HepG2 (cell line): Measurements from ENCODE around the gene ESPNL. TPM values are rescaled to one million over a fixed set of nuclear protein-coding genes. Genes with fewer than 3 reads are reported as not detected.

Experiments
- ATAC-seq: fragments of 200-7000 bp; cut with Tn5 transposase; 3 replicates; pipeline ENCODE4 v1.9.1; 2020; ENCODE audit warnings: mild to moderate bottlenecking, moderate library complexity
- BruUV-seq: library from RNA; stranded (reverse); fragments of 400-500 nt; replicated peaks from 2 replicates; lab custom pipeline; 2021; lab: Mats Ljungman, UMichigan
- CTCF ChIA-PET: fragments of 300-600 bp; formaldehyde crosslinking; extraction: SDS; loops from one replicate; lab custom pipeline; 2021; ENCODE audit warnings: low total read pairs, inconsistent platforms, low intra/inter-chr PET ratio; lab: Yijun Ruan, JAX
- POLR2A ChIA-PET: fragments of 350-600 bp; sonication (Branson Sonifier 250); formaldehyde crosslinking; loops from one replicate; lab custom pipeline; 2020; ENCODE audit warnings: antibody characterized with exemption, inconsistent platforms; lab: Yijun Ruan, JAX
- DNase-seq: peaks from one replicate; pipeline ENCODE4 v3.0.0-alpha.2; 2015; ENCODE audit warnings: low spot score
- FAIRE-seq: peaks from 3 replicates; lab custom pipeline; 2011; peaks lifted over from hg19 to GRCh38; lab: Jason Lieb, UNC
- H2AFZ ChIP-seq: one replicate; pipeline ENCODE4 v1.6.1; 2011; ENCODE audit warnings: low read length, inconsistent platforms
- H3K27ac ChIP-seq: fragments of 300-600 bp; 3 replicates; pipeline ENCODE4 v1.8.0; 2011; ENCODE audit warnings: mixed run types, mild to moderate bottlenecking, mixed read lengths, low read length, inconsistent platforms; ENCODE audit not compliant: insufficient read depth; ENCODE audit errors: extremely low read length
- H3K27me3 ChIP-seq, 2 experiments: fragments of 200-600 bp in 1 of 2; 2 replicates in 1 of 2; 3 replicates in 1 of 2; pipeline versions ENCODE4 v1.6.0 to v1.8.0; 2011; ENCODE audit warnings: low read length in 2 of 2, mild to moderate bottlenecking in 2 of 2, moderate library complexity in 2 of 2, inconsistent platforms in 1 of 2; ENCODE audit not compliant: insufficient read depth in 2 of 2, control insufficient read depth in 1 of 2
- H3K36me3 ChIP-seq, 2 experiments: fragments of 200-600 bp in 1 of 2; replicated peaks in 1 of 2; 2 replicates in 1 of 2; 3 replicates in 1 of 2; pipeline versions ENCODE4 v1.5.1 to v1.8.0; 2011; ENCODE audit warnings: low read length in 2 of 2, inconsistent platforms in 1 of 2; ENCODE audit not compliant: insufficient read depth in 2 of 2, control insufficient read depth in 1 of 2
- H3K4me1 ChIP-seq: 2 replicates; pipeline ENCODE4 v1.5.1; 2012; ENCODE audit warnings: low read length, inconsistent platforms; ENCODE audit not compliant: insufficient read depth
- H3K4me2 ChIP-seq: 2 replicates; pipeline ENCODE4 v1.6.0; 2011; ENCODE audit warnings: low read depth, low read length, inconsistent platforms
- H3K4me3 ChIP-seq, 3 experiments: fragments of 200-600 bp in 1 of 3; sonication (generic), shearing (Covaris generic) in 1 of 3; replicated peaks in 1 of 3; 2 replicates each; pipeline ENCODE4 v1.5.1; 2011 to 2016; ENCODE audit warnings: low read length in 3 of 3, inconsistent platforms in 2 of 3, low read depth in 2 of 3, mild to moderate bottlenecking in 2 of 3, control low read depth in 1 of 3, mixed read lengths in 1 of 3; ENCODE audit not compliant: insufficient read depth in 1 of 3
- H3K79me2 ChIP-seq: one replicate; pipeline ENCODE4 v1.6.1; 2011; ENCODE audit warnings: low read length, inconsistent platforms; ENCODE audit not compliant: insufficient read depth
- H3K9ac ChIP-seq: 2 replicates; pipeline ENCODE4 v1.6.0; 2011; ENCODE audit warnings: mild to moderate bottlenecking, low read depth, low read length, inconsistent platforms; ENCODE audit not compliant: insufficient read depth
- H3K9me3 ChIP-seq: 2 replicates; pipeline ENCODE4 v1.5.1; 2012; ENCODE audit warnings: mild to moderate bottlenecking, low read length
- H4K20me1 ChIP-seq: 2 replicates; pipeline ENCODE4 v1.6.0; 2011; ENCODE audit warnings: inconsistent platforms, mild to moderate bottlenecking, low read length, moderate library complexity; ENCODE audit not compliant: insufficient read depth
- AGO2 ChIP-seq: fragments of 200-400 bp; formaldehyde crosslinking; optimal IDR thresholded peaks from 2 replicates; pipeline ENCODE3; 2017; ENCODE audit warnings: mild to moderate bottlenecking, low read depth, low read length, moderate library complexity
- BCLAF1 ChIP-seq: fragments of 450-650 bp; IDR thresholded peaks from 2 replicates; pipeline ENCODE4 v1.6.1; 2017; ENCODE audit warnings: mild to moderate bottlenecking
- KLF13 ChIP-seq: sonication (generic); formaldehyde crosslinking; IDR thresholded peaks from 2 replicates; pipeline ENCODE4 v1.4.0; 2020; ENCODE audit warnings: mild to moderate bottlenecking, missing genetic modification reagents
- MAFG ChIP-seq: sonication (generic); formaldehyde crosslinking; IDR thresholded peaks from 2 replicates; pipeline ENCODE4 v1.5.1; 2020; ENCODE audit warnings: mild to moderate bottlenecking, missing genetic modification reagents
- MYPOP ChIP-seq: sonication (generic); formaldehyde crosslinking; IDR thresholded peaks from 2 replicates; pipeline ENCODE4 v1.8.1; 2023; ENCODE audit warnings: mild to moderate bottlenecking, moderate library complexity, missing genetic modification reagents
- PRPF4 ChIP-seq: fragments of 200-400 bp; formaldehyde crosslinking; IDR thresholded peaks from 2 replicates; pipeline ENCODE4 v1.6.1; 2016; ENCODE audit warnings: low read length, low read depth; ENCODE audit not compliant: poor library complexity, severe bottlenecking
- TBL1XR1 ChIP-seq: fragments of 150-350 bp; IDR thresholded peaks from 2 replicates; pipeline ENCODE4 v1.6.1; 2014; ENCODE audit warnings: borderline replicate concordance, low read length; ENCODE audit not compliant: partially characterized antibody
- TERF1 ChIP-seq: sonication (generic); formaldehyde crosslinking; IDR thresholded peaks from 2 replicates; pipeline ENCODE4 v1.8.0; 2022; ENCODE audit warnings: mild to moderate bottlenecking, missing genetic modification reagents, moderate library complexity
- ZNF383 ChIP-seq: sonication (generic); formaldehyde crosslinking; IDR thresholded peaks from 2 replicates; pipeline ENCODE4 v1.4.0; 2020; ENCODE audit warnings: missing genetic modification reagents, mild to moderate bottlenecking, borderline replicate concordance
- ZNF703 ChIP-seq: sonication (generic); formaldehyde crosslinking; IDR thresholded peaks from 2 replicates; pipeline ENCODE4 v1.5.1; 2020; ENCODE audit warnings: missing genetic modification reagents, mild to moderate bottlenecking, moderate library complexity, borderline replicate concordance
- WGBS: methylation state at CpG from one replicate; pipeline ENCODE4 v1.1.6; 2017; ENCODE audit warnings: low lambda C conversion rate; 5-methylcytosine and 5-hydroxymethylcytosine counted together
- in situ Hi-C: cut with HindIII; loops from 2 replicates; pipeline ENCODE4 v1.10.0; 2017; ENCODE audit warnings: low pct_unique_long_range_greater_than_20kb; ENCODE audit not compliant: extremely low pct_ligation_motif_present
- intact Hi-C: fragments of 100-400 bp; cut with micrococcal nuclease; formaldehyde crosslinking; loops from one replicate; pipeline ENCODE4 v1.10.0; 2022; ENCODE audit not compliant: unreplicated experiment
- polyA plus RNA-seq, 8 experiments: library from polyadenylated mRNA; depleted of rRNA in 3 of 8; stranded (reverse) in 7 of 8; unstranded in 1 of 8; fragments of >200 nt; fragmentation: Illumina TruSeq in 4 of 8; extraction: Trizol in 4 of 8; gene quantifications; 2 replicates each; pipeline versions ENCODE4 v1.2.1 to v1.2.3, GENCODE V29; 2011 to 2016; ENCODE audit warnings: low read depth in 4 of 8, missing spikeins in 1 of 8, mixed read lengths in 1 of 8; ENCODE audit not compliant: insufficient read depth in 1 of 8
- total RNA-seq, 5 experiments: library from RNA; depleted of rRNA; stranded (reverse); fragments of >200 nt; fragmentation: Illumina TruSeq; extraction: Trizol; gene quantifications; 2 replicates each; pipeline ENCODE4 v1.2.3, GENCODE V29; 2016; ENCODE audit warnings: low read depth in 1 of 5
- TF ChIP-seq, protein P1 (sequence below): sonication (generic); formaldehyde crosslinking; conservative IDR thresholded peaks from 2 replicates; pipeline ENCODE4 v1.5.0; 2020; ENCODE audit warnings: missing genetic modification reagents

ESPNL gene
- total and polyA plus RNA-seq, 2 of the 13 experiments (the other 11 are each of a cell fraction or from before 2014, with no cell fraction given): 0.45 to 0.80 TPM

- WGBS: 86% methylated on average over 7 of the region's 7 CpGs
- Histone ChIP-seq H4K20me1 (no peaks in the 10 kb centered on the region), H3K4me3 (no peak overlapping the region), H3K4me1 (peaks cover 18% of the 10 kb centered on the region), H3K9me3 (no peaks in the 10 kb centered on the region), H3K27me3 (peaks cover 10 to 20% of the 10 kb centered on the region in 2 experiments)
- CTCF ChIA-PET: no interaction called here
- in situ Hi-C loops: no loop called here
- POLR2A ChIA-PET: no interaction called here
- ATAC-seq (peak; percentile 2; the same call in 1 of the 3 replicates), FAIRE-seq (no peak)
- no TSS peak for BruUV-seq
- TF ChIP-seq ZNF703 (CRISPR knock-in tag) (no peak), AGO2 (peak; percentile 3)
- TF ChIP-seq, protein P1, sequence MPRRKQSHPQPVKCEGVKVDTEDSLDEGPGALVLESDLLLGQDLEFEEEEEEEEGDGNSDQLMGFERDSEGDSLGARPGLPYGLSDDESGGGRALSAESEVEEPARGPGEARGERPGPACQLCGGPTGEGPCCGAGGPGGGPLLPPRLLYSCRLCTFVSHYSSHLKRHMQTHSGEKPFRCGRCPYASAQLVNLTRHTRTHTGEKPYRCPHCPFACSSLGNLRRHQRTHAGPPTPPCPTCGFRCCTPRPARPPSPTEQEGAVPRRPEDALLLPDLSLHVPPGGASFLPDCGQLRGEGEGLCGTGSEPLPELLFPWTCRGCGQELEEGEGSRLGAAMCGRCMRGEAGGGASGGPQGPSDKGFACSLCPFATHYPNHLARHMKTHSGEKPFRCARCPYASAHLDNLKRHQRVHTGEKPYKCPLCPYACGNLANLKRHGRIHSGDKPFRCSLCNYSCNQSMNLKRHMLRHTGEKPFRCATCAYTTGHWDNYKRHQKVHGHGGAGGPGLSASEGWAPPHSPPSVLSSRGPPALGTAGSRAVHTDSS (CRISPR knock-in tag): no peak
- TF ChIP-seq, all 625 proteins: peak for 1
- no peak for DNase-seq
- H3K27ac ChIP-seq: no peak overlapping the region
- no peak overlapping the region for H2AFZ ChIP-seq
- H3K79me2 ChIP-seq: no peaks in the 10 kb centered on the region
- intact Hi-C loops: no loop called here
- H3K9ac ChIP-seq: no peak overlapping the region
- no peak overlapping the region for H3K4me2 ChIP-seq
- H3K36me3 ChIP-seq: peaks cover 13 to 29% of the 10 kb centered on the region in 2 experiments
These were observed 67.2 kb downstream of the ESPNL start for GRCh38 chr2:238167344-238167715.

- H3K27me3 ChIP-seq: peaks cover 10 to 16% of the 10 kb centered on the region in 2 experiments
- H3K36me3 ChIP-seq: peaks cover 17 to 34% of the 10 kb centered on the region in 2 experiments
- H3K79me2 ChIP-seq: no peaks in the 10 kb centered on the region
- in situ Hi-C loops: no loop called here
- FAIRE-seq (no peak), ATAC-seq (no peak), DNase-seq (no peak)
- CTCF ChIA-PET: no interaction called here
- no peak overlapping the region for H2AFZ ChIP-seq
- H3K27ac ChIP-seq: no peak overlapping the region
- no TSS peak for BruUV-seq
- H3K4me3 ChIP-seq: no peak overlapping the region
- H3K9ac ChIP-seq: no peak overlapping the region
- H4K20me1 ChIP-seq: no peaks in the 10 kb centered on the region
- H3K9me3 ChIP-seq: no peaks in the 10 kb centered on the region
- POLR2A ChIA-PET: no interaction called here
- intact Hi-C loops: no loop called here
- peaks cover 18% of the 10 kb centered on the region for H3K4me1 ChIP-seq
- 93% methylated on average over 8 of the region's 8 CpGs for WGBS
- no peak overlapping the region for H3K4me2 ChIP-seq
- TF ChIP-seq TBL1XR1: no peak
- no peak for TF ChIP-seq PRPF4
- no peak for TF ChIP-seq MAFG
- TF ChIP-seq BCLAF1: no peak
- TF ChIP-seq MYPOP (CRISPR knock-in tag): no peak
- TF ChIP-seq TERF1 (CRISPR knock-in tag): no peak
- TF ChIP-seq KLF13 (CRISPR knock-in tag): no peak
- no peak for TF ChIP-seq ZNF383 (CRISPR knock-in tag)
These were observed 67.6 kb downstream of the ESPNL start for GRCh38 chr2:238167761-238168160.
